Forelimb muscle (tissue), 1 donor: ENCODE results near the gene MIPEP. TPM values are rescaled to one million over a fixed set of nuclear protein-coding genes. Genes with fewer than 3 reads are reported as not detected.

Experiments
- DNase-seq: peaks from one replicate; pipeline ENCODE4 v3.0.0-alpha.2; 2013; ENCODE audit warnings: low read depth
- polyA plus RNA-seq: library from polyadenylated mRNA; unstranded; fragments of 120-200 nt; gene quantifications from one replicate; pipeline ENCODE4 v1.2.1, GENCODE V29; 2013; ENCODE audit not compliant: insufficient read length

Gene MIPEP
- polyA plus RNA-seq, 1 donor = 7.9 TPM

DNA sequence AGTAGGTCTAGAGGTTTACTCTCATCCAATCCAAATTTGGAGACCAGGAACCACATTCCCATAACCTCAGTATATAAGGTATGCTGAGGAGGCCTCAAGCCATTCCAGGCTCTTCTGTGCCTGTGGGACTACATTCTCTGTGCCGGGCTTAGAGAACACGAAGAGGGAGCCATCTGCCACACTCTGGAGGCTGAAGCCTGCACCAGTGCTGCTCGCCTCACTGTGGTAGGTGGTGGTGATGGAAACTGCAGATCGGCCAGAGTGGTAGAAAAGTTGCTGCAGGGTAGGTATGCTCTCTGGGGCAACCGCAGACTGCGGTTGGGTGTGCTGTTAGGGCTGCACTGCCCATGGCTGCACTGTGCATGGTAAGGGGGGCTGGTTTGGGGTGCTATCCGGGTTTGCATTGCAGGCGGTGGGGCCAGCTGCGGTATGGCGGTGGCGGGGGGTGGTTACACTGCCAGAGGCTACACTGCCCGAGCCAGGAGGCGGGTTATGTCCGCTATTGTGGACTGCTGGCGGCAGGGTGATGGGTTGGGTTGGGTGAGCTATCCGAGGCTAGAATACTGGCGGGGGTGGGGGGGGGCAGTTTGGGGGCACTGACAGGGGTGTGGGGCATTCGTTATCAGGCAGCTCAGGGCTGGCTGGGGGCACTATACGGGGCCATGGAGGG is 174.0 kb downstream of the MIPEP start:
- no peak for DNase-seq

DNA sequence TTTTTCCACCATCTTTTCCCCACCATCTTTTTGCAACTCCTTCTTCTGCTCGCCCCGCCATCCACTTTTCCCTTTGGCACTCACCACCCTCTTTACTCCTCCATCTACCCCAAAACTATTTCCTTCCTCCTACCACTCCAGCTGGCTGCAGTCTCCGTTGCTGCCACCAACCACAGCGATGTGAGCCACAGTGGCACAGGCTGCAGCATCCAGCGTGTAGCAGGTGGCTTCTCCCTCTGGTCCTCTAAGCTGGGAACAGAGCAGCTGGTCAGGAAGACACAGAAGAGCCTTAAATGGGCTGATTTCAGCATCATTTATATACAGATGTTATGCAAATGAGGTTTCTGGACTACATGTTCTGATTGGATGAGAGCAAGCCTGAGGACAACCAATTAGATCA is 174.5 kb downstream of the MIPEP start:
- no peak for DNase-seq

GRCh38 chr13:23711355-23711754 is 177.8 kb downstream of the MIPEP start:
- no peak for DNase-seq

GRCh38 chr13:23710366-23710765 is 178.8 kb downstream of the MIPEP start:
- DNase-seq = no peak

- DNase-seq = no peak
Measured at GRCh38 chr13:23709536-23709935, 179.7 kb downstream of the MIPEP start.

- no peak for DNase-seq
Measured at GRCh38 chr13:23707674-23708073, 181.5 kb downstream of the MIPEP start.

DNA sequence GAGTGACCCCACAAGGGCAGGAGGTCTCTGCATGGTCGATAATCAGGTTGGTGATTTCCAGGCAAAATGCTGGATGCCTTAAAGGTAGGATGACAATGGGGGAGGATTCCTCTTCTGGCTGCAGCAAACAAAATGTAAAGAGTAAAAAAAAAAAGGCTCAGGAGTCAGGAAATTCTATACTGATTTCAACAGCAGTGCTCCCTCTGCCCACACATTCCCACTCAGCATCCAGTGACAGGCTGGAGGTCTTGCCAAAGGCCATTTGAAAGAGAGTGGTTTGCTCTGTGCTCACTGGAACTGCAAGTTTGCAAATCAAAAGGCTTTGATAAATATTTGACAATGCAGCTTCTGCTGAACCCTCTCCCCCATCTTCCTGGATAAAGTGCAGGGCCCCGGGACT is 183.6 kb downstream of the MIPEP start:
- no peak for DNase-seq

DNA sequence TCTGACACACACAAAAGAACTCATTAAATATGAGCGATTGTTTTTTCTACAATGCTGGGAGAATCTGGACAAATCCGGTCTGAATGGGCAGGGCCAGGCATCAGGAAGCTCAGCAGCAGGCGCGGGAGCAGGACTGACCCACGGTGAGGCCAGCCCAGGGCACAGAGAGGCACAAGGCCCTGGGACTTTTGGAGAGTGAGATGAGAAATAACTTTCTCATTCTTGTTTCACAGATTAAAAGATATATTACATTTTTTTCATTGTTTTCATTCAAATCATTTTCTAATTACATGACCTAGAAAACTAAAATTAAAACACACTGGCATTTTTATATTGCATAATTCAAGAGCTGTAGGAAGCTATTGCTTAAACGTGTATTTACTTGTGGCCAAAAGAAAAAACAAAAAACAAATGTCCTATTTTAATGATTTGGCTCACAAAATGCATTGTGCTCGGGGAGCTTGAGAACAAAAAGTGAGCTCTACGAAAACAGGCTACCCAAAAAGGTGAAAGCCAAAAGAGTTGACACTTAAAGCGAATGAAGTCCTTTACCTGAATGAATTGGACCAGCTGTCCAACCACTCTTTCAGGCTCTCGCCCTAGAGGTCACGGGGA is 185.8 kb downstream of the MIPEP start:
- no peak for DNase-seq

DNA sequence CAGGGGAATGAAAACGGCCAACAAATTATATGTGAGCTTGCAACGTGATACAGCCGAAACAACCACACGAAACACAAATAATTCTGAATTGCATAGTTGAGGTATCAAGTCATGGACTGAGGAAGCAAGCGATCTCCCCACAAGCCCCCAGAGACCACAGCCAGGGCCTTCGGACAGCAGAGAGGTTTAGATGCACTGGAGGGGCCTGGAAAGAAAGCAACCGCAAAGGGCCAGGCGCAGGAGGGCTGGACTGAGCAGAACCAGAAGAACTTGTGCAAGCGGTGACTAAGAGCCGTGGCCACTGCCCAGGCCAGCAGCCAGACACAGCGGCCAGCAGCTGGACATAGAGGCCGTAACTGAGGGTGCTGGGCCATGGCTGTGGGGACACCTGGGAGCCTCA is 187.6 kb downstream of the MIPEP start:
- DNase-seq = peak; percentile 65

- no peak for DNase-seq
Measured at GRCh38 chr13:23701186-23701585, 188.0 kb downstream of the MIPEP start.

GRCh38 chr13:23699271-23699670 is 189.9 kb downstream of the MIPEP start:
- DNase-seq = no peak

- no peak for DNase-seq
Measured at GRCh38 chr13:23697772-23698313, 191.4 kb downstream of the MIPEP start.

DNA sequence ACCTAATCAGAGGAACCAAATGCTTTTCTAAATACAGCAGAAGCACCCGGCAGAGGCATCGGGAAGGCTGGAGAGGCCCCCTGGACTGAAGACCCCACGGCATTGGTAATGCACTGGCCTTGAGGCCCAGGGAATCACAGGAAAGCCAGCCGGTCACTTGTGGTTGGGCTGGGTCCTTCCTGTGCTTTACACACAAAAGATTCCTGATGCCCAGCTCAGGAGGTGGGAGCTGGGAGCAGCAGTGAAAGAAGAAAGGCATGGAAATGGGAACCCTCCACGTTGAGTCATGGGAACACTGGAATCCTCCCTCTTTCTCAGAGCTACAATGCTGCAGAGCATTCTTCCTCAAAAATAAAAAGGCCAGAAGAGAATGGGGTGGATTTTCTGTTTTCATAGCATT is 192.6 kb downstream of the MIPEP start:
- DNase-seq = no peak

DNA sequence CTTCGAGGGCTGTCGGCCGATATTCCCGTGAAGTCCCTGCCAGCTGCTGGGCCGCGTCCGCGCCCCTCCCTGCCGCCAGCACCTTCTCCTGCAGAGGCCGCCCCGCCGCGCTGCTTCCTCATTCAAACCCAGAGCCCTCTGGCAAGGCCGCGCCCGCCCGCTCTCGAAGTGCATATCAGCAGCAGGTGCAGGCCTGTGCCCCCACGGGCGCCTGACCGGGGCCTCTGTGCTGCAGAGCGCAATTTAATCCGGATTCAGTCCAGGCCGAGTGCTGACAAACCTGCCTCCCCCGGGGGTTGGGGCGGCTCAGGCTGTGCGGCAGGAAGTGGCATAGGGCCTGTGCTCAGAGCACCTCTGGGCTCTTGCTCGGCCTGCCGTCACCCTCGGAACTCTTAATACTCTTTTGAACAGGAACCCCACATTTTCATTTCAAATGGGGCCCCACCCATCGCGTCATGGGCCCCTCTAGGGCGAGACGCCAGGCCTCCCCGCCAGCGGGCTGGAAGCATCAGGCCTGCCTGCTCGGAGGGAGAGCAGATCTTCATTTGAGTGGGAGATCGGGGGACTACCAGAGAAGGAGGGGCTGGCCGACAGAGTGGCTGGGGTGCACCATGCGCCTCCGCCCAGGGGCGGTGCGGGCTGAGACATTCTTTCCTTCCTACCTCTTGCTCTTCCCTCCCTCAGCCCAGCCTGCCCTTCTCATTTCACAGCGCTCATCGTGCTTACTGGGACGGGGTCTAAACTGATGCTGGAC is 193.3 kb downstream of the MIPEP start:
- no peak for DNase-seq

DNA sequence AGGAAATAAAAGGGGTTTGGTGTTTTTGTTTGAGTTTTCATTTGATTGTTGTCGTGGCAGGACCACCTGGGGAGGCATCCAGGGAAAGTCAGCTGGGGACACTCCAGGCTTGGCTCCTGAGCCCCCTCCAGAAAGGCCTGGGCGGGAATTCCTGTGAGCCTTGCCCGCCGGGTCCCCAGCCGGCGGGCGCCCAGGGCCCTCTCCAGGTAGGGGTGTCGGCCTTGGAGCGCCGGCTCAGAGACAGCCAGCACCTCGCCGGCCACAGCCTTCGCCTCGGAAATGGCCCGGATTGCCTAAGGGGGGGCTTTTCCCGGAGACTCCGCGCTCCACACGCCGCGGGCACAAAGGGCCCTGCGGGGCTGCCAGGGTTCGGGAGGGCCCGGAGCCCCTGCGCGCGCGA is 194.0 kb downstream of the MIPEP start:
- DNase-seq = no peak

- no peak for DNase-seq
Measured at GRCh38 chr13:23692816-23693215, 196.4 kb downstream of the MIPEP start.

DNA sequence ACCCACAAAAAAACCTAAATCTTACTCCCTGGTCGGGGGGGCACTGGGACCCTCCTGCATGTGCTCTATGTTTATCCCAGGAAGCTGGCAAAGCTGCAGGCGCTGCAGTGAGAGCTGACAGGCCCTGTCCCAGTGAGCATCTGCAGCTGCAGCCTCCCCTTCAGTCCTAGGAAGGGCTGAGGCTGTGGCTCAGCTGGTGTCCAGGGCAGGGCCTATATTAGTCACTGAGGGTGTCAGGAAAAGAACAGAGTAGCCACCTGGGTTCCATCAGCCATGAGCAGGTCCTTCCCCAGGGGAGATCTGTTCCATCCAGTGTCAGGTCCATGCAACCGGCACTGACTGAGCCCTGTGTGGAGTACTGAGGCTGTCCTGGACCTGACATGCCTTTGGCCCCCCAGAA is 198.5 kb downstream of the MIPEP start:
- DNase-seq = no peak

- DNase-seq = no peak
Measured at GRCh38 chr13:23688336-23688735, 200.9 kb downstream of the MIPEP start.

DNA sequence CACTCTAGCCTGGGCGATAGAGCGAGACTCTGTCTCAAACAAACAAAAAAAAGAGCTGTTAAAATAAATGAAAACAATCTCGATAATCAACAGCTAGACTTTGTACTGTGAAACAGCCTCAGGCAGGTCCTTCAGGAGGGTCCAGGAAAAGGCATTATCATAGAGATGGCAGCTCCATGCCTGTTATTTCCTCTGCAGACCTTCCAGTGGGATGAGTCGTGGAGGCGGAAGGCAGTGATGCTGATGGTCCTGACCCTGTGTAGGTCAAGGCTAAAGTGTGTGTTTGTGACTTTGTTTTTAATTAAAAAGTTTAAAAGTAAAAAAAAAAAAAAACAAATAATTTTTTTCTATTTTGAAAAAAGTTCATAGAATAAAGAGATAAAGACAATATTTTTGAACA is 201.6 kb downstream of the MIPEP start:
- no peak for DNase-seq

DNA sequence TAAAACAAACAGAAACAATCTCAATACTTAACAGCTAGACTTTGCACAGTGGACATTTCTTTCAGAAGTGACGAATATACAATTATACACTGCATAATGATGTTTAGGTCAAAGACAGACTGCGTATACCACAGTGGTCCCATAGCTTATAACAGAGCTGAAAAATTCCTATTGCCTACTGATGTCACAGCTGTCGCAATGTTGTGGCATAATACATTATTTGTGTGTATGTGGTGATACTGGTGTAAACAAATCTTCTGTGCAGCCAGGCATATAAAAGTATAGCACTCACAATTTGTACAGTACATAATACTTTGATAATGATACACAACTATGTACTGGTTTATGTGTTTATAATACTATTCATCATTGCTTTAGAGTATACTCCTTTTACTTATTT is 202.3 kb downstream of the MIPEP start:
- DNase-seq = no peak

DNA sequence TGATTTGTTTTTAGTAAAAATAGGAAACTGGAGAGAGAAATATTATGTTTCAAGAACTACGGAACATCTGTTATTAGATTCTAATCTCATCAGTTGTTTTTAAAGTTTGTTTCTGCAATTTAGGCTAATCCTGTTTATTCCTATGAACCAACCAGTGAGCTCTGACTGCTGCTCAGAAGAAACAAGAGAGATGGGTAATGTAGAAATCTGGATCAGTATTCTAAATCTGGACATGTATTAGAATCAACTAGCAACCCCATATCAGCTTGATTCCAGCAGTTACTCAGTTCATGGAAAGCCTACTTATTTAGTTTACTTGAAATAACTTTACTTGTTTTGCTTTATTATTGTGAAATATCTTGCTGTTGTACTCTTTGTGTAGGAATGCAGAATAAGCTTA is 203.8 kb downstream of the MIPEP start:
- no peak for DNase-seq

- DNase-seq = no peak
Measured at GRCh38 chr13:23684647-23685046, 204.6 kb downstream of the MIPEP start.

GRCh38 chr13:23683084-23683483 is 206.1 kb downstream of the MIPEP start:
- no peak for DNase-seq
